ENCODE measurements around the gene THEM5.
"Not testable (repeated sequence)": the region's sequence is repeated elsewhere in the genome, so short reads cannot be mapped to it uniquely, and the experiment has no call there.

THEM5 gene

GRCh38 chr1:151867321-151867720 is 13.8 kb upstream of the THEM5 start:
- no peak for DNase-seq

- DNase-seq, result no peak
Measured at GRCh38 chr1:151864411-151864810, 10.9 kb upstream of the THEM5 start.

- no peak for DNase-seq
Measured at GRCh38 chr1:151862604-151863003, 9.1 kb upstream of the THEM5 start.

GRCh38 chr1:151860504-151861187 is 7.1 kb upstream of the THEM5 start:
- peak; percentile 84 for DNase-seq

GRCh38 chr1:151859891-151860293 is 6.4 kb upstream of the THEM5 start:
- no peak for DNase-seq

DNA sequence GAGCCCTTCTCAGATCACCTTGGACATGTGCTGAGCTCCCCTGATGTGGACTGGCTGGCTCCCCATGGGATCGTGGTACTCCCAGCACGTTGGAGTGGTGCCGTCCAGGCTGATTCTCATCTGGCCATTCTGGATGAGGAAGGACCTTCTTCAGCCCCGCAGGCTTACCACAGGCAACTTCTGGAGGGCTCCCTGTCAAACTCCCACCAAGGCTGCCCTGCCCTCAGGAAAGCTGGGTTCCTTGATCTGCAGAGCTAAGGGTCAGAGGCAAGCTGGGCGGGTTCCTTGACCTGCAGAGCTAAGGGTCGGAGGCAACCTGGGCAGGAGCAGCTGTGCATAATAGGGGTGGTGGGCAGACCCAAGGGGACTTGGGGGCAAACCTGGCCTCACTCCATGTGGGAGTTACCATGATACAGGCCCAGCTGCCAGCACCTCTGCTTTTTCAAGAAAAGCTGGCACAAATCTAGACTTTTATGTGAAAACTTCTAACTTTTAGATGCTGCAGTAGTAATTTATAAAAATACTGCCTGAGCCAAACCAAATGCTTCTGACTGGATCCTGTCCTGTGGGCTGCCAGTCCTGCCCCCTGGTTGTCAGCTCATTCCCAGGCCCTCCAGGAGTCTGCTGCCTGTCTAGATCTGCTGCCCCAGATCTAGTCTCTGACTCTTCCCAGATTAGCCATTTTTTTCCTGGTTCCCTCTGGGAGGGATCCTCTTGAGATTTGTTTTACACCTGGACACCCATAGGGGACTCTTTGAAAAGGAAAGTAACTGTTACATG is 5.6 kb upstream of the THEM5 start:
- DNase-seq, result no peak

GRCh38 chr1:151858030-151858746 is 4.7 kb upstream of the THEM5 start:
- no peak for DNase-seq

DNA sequence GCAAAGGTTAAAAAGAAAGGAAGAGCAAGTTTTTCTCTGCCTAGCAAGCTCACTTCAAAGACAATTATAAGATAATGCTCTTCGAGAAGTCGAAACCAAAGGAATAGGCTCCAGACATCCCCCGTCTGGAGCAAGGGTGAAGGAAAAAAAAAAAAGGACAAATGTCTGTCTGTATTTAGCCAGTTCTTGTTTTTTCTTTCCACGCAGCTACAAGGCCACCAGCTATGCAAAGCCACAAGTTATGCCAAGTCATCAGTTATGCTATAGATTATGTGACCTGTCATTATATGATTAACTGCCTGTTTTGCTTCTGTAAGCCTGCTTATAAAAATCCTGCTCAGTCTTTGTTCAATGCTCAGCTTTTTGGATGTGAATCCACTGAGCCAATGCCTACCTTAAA is 2.4 kb upstream of the THEM5 start:
- no peak for DNase-seq

DNA sequence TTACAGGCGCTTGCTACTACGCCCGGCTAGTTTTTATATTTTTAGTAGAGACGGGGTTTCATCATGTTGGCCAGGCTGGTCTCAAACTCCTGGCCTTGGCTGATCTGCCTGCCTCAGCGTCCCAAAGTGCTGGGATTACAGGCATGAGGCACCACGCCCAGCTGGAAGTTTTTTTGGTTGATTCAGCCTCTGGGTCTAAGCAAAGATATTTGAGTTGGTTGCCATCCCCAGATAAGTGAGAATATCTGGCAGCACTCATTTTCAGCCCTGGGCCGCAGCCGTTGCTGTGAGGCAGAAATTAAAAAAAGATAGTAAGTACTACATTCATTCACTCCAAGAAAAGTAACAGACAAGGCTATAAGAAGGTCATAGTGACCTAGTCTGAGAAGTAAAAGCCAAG is 2.0 kb upstream of the THEM5 start:
- not testable (repeated sequence) for DNase-seq

GRCh38 chr1:151854658-151855057 is 1.1 kb upstream of the THEM5 start:
- no peak for DNase-seq

DNA sequence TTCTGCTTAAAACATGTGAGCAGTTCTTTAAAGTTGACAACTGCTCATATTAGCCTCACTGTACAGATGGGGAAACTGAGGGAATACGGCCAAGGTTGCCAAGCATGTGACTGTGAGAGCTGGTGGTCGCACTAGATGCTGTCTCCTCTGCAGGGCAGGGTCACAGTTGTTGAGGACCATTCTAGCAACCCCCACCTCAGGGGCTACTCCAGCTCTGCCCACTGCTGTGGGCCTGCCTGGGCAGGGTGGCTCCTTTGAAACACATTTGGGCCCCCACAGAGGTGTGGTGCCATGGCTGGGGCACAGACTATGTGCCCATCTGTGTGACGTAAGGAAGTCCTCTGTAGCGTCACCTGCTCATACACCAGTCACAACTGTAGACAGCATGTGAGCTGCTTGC is 779 bp downstream of the THEM5 start:
- DNase-seq, result no peak

GRCh38 chr1:151851886-151852285 is 1.6 kb downstream of the THEM5 start:
- no peak for DNase-seq

GRCh38 chr1:151849871-151850270 is 3.6 kb downstream of the THEM5 start:
- DNase-seq, result no peak

DNA sequence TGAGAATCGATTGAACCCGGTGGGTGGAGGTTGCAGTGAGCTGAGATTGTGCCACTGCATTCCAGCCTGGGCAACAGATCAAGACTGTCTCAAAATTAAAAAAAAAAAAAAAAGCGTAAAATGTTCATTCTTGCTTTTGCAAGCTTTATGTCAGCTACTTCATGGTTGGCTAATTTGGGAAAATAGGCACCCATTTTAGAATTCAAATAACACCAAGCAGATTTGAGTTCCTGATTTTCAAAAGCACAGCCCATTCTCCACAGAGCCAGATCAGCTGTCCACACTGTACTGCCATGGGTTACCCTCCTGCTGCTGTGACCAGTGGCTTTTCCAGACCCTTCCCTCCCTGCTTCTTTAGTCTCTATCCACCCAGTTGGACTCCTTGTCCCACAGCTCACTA is 4.4 kb downstream of the THEM5 start:
- DNase-seq, result no peak

- DNase-seq, result no peak
Measured at GRCh38 chr1:151847867-151848596, 5.5 kb downstream of the THEM5 start.

DNA sequence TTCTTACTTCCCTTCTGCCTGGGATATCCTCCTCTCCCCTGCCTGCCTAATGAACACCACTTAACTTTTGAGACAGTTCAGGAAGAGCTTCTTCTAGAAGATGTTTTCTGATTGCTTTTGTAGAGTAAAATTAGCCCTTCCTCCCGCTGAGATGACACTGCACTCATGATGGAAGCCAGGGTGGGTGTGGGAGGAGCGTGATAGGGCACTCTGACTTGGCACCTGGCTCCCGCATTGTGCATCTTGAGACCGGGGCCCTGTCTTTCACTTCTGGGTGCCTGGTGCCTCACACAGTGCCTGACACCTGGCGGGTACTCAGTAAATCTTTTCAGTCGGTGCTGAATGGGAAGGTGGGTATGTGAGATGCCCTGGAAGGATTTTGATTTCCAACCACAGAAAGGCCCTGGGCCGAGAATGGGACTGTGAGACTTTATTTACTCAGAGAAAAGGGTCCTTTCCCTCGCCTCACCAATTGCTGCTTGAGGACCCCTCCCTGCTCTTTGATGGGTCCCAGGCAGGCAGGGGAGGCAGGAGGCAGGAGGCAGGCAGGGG is 6.8 kb downstream of the THEM5 start:
- peak; percentile 44 for DNase-seq

DNA sequence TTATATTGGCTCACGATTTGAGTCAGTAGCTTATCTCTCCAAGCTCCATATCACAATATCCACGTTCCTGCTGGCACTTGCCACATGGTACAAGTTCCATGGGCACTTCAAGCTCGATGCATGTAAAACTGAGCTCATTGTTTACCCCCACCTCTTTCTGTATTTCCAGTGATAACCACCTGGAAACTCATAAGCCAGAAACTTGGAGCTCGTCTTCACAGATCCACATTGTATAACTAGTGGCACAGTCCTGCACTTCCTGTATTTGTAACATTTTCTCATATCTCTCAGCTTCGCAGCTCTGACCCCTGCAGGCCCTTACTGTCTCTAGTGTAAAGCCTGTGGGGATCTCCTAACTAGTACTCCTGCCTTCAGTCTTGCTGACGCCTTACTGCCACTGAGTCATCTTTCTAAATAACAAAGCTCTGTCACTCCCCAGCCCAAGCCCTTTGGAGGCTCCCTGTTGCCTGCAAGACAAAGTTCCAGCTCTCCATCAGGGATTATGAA is 7.4 kb downstream of the THEM5 start:
- peak; percentile 90 for DNase-seq

GRCh38 chr1:151843398-151843797 is 10.1 kb downstream of the THEM5 start:
- no peak for DNase-seq

DNA sequence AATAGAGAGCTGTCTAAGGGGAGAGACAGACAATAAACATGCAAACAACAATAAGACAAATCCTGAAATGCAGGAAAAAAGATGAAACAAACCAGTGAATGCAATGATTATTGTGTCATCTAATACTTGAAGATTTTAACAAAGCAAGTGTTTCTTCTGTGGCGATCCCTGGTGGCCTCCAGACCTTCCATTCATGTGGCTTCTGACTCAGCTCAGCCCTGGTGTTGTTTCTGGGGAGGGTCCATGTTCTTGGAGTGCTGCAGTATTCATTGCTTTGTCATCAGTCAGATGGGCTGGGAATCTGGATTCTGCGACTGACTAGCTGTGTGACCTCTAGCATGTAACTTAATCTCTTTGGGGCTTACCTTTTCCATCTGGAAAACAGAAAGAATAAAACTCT is 12.4 kb downstream of the THEM5 start:
- peak; percentile 82 for DNase-seq

GRCh38 chr1:151840421-151840820 is 13.1 kb downstream of the THEM5 start:
- DNase-seq, result no peak

DNA sequence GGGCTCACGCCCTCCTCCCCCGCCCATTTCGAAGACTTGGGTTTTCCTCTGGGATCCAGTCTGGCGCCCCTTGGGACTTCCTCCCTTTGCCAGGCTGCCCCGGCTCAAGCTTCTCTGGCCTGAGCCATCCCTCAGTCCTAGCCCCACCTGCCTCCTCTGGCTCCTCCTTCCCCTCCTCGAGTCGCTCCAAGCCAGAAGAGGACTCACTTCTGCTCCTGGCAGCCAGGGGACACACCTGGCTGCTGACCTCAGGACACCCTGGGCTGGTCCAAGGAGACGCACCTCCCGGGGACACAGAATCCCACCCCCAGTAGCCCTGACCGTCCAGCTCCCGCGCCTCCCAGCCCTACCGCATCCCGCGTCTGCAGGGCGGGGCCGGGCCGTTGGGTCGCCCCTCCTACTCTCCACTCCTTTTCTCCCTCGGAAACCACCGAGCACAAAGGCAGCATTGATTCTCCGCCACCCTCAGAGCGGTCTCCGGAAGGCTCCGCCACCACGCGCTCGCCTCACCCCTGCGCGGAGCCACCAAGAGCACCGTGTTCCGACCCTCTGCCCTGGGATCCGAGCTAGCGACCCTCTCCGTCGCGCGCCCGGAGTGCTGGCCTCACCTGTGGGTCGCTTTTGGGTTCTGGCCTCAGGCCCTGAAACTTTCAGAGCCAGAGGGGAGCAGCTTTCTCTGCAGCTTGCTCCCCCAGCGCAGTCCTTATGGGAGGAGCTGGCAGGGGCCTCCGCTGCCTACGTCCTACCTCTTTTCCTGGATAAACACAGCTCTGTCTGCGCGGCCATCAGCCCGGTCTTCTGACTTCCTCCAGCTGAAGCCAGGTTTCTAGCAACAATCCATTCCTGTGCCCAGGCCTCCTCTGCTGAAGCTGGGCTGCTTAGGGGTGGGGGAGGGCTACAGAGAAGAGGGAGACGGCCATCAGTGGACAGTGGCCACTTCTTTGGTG is 13.8 kb downstream of the THEM5 start, which contains the start of gene C2CD4D:
Gene C2CD4D (minus strand): TSS at position 364 of the 947 bp plus-strand sequence. CDS start 831 bp downstream, outside the sequence.
- peak; percentile 96 for DNase-seq
